GM23338 (cell line): ENCODE measurements around the gene CHN2. TPM values are rescaled to one million over a fixed set of nuclear protein-coding genes. Genes with fewer than 3 reads are reported as not detected.

Experiments
- ATAC-seq: fragments of 200-7000 bp; cut with Tn5 transposase; 3 replicates; pipeline ENCODE4 v1.9.1; 2020
- DNase-seq: peaks from one replicate; pipeline ENCODE4 v3.0.0-alpha.2; 2015; ENCODE audit warnings: low spot score
- H2AFZ ChIP-seq: fragments of 200-600 bp; sonication (generic); 2 replicates; pipeline ENCODE4 v1.8.0; 2016; ENCODE audit warnings: antibody characterized with exemption, mild to moderate bottlenecking, moderate library complexity
- H3F3A ChIP-seq: fragments of 200-600 bp; sonication (generic); replicated peaks from 2 replicates; pipeline ENCODE4 v1.8.0; 2017; ENCODE audit warnings: antibody characterized with exemption, mixed run types, low read depth
- H3K27ac ChIP-seq: fragments of 200-600 bp; sonication (generic); 2 replicates; pipeline ENCODE4 v1.6.1; 2016; ENCODE audit warnings: low read depth
- H3K27me3 ChIP-seq: fragments of 200-600 bp; sonication (generic); 2 replicates; pipeline ENCODE4 v1.8.0; 2016; ENCODE audit warnings: mild to moderate bottlenecking, mixed run types, moderate library complexity; ENCODE audit not compliant: insufficient read depth
- H3K36me3 ChIP-seq: fragments of 200-600 bp; sonication (generic); 2 replicates; pipeline ENCODE4 v1.8.0; 2016; ENCODE audit warnings: mild to moderate bottlenecking; ENCODE audit not compliant: insufficient read depth
- H3K4me1 ChIP-seq: fragments of 200-600 bp; sonication (generic); 2 replicates; pipeline ENCODE4 v1.8.0; 2016; ENCODE audit warnings: mild to moderate bottlenecking, moderate library complexity; ENCODE audit not compliant: insufficient read depth
- H3K4me2 ChIP-seq: fragments of 200-600 bp; sonication (generic); 2 replicates; pipeline ENCODE4 v1.7.1; 2017; ENCODE audit warnings: mixed run types
- H3K4me3 ChIP-seq: fragments of 200-600 bp; sonication (generic); 2 replicates; pipeline ENCODE4 v1.6.1; 2016; ENCODE audit warnings: mixed run types
- H3K79me2 ChIP-seq: fragments of 200-600 bp; sonication (generic); replicated peaks from 2 replicates; pipeline ENCODE4 v1.8.0; 2017; ENCODE audit warnings: mild to moderate bottlenecking; ENCODE audit not compliant: insufficient read depth
- H3K9me2 ChIP-seq: fragments of 200-600 bp; sonication (generic); 2 replicates; pipeline ENCODE4 v1.8.0; 2017; ENCODE audit not compliant: insufficient read depth
- H4K20me1 ChIP-seq: fragments of 200-600 bp; sonication (generic); replicated peaks from 2 replicates; pipeline ENCODE4 v1.8.0; 2017; ENCODE audit warnings: mild to moderate bottlenecking; ENCODE audit not compliant: insufficient read depth
- H3K27ac Mint-ChIP-seq: 2 replicates; pipeline ENCODE4 v1.8.0; 2020; ENCODE audit warnings: inconsistent platforms, mild to moderate bottlenecking, moderate library complexity, mixed read lengths
- H3K27me3 Mint-ChIP-seq: 3 replicates; pipeline ENCODE4 v1.8.0; 2022; ENCODE audit warnings: low read depth, mild to moderate bottlenecking, moderate library complexity, mixed read lengths, inconsistent platforms; ENCODE audit not compliant: insufficient read depth, poor library complexity
- H3K36me3 Mint-ChIP-seq: 3 replicates; pipeline ENCODE4 v1.8.0; 2021; ENCODE audit warnings: low read depth, mild to moderate bottlenecking, inconsistent platforms, moderate library complexity, mixed read lengths
- H3K4me1 Mint-ChIP-seq: 3 replicates; pipeline ENCODE4 v1.8.0; 2020; ENCODE audit warnings: mild to moderate bottlenecking, inconsistent platforms, mixed read lengths
- H3K4me3 Mint-ChIP-seq: 3 replicates; pipeline ENCODE4 v1.8.0; 2021; ENCODE audit warnings: moderate library complexity, mild to moderate bottlenecking, inconsistent platforms, mixed read lengths
- H3K9me3 Mint-ChIP-seq: 3 replicates; pipeline ENCODE4 v1.8.0; 2020; ENCODE audit warnings: moderate library complexity, mild to moderate bottlenecking, inconsistent platforms, mixed read lengths
- CREB1 ChIP-seq: fragments of 250-450 bp; sonication (Bioruptor Pico); IDR thresholded peaks from 2 replicates; pipeline ENCODE4 v1.5.0; 2020; ENCODE audit warnings: low read depth, mild to moderate bottlenecking, moderate library complexity
- EZH2 ChIP-seq: fragments of 200-600 bp; sonication (generic); IDR thresholded peaks from one replicate; pipeline ENCODE4 v1.8.0; 2017; ENCODE audit warnings: antibody characterized with exemption, mild to moderate bottlenecking, low read depth; ENCODE audit not compliant: unreplicated experiment
- EZH2phosphoT487 ChIP-seq: fragments of 200-600 bp; sonication (generic); IDR thresholded peaks from one replicate; pipeline ENCODE4 v1.8.1; 2018; ENCODE audit warnings: antibody characterized with exemption; ENCODE audit not compliant: unreplicated experiment
- JUNB ChIP-seq: IDR thresholded peaks from one replicate; pipeline ENCODE4 v1.6.1; 2016; ENCODE audit warnings: antibody characterized with exemption; ENCODE audit not compliant: unreplicated experiment
- NANOG ChIP-seq: IDR thresholded peaks from 2 replicates; pipeline ENCODE4 v1.6.1; 2016; ENCODE audit warnings: antibody characterized with exemption, borderline replicate concordance
- POLR2AphosphoS5 ChIP-seq: IDR thresholded peaks from 2 replicates; pipeline ENCODE4 v1.6.1; 2016; ENCODE audit warnings: antibody characterized with exemption, low read depth
- REST ChIP-seq: IDR thresholded peaks from one replicate; pipeline ENCODE4 v1.6.1; 2018; ENCODE audit warnings: antibody characterized with exemption; ENCODE audit not compliant: unreplicated experiment
- STAT1 ChIP-seq: IDR thresholded peaks from one replicate; pipeline ENCODE4 v1.6.1; 2016; ENCODE audit warnings: antibody characterized with exemption; ENCODE audit not compliant: unreplicated experiment
- ZNF114 ChIP-seq: fragments of 250-450 bp; sonication (Bioruptor Pico); IDR thresholded peaks from 2 replicates; pipeline ENCODE4 v1.5.0; 2020; ENCODE audit warnings: mild to moderate bottlenecking, moderate library complexity
- ZNF462 ChIP-seq: fragments of 250-450 bp; sonication (Bioruptor Pico); IDR thresholded peaks from 2 replicates; pipeline ENCODE4 v1.5.0; 2020; ENCODE audit warnings: mild to moderate bottlenecking, moderate library complexity
- polyA plus RNA-seq: library from polyadenylated mRNA; unstranded; fragments of >200 nt; fragmentation: Nextera tagmentation; extraction: Ambion mirVana; gene quantifications from 2 replicates; pipeline ENCODE4 v1.2.1, GENCODE V29; 2016
- total RNA-seq: library from RNA; depleted of rRNA; stranded (reverse); fragments of >200 nt; shearing (Covaris generic); gene quantifications from 2 replicates; pipeline ENCODE4 v1.2.3, GENCODE V29; 2014

CHN2 gene
- total and polyA plus RNA-seq, 2 experiments from 2014 or later, result 6.1 to 7.5 TPM

- DNase-seq (peak; percentile 45), ATAC-seq (peak; percentile 11)
- Mint-ChIP-seq H3K9me3 (no peaks in the 10 kb centered on the region), H3K27ac (no peak overlapping the region), H3K27me3 (peaks cover 67% of the 10 kb centered on the region), H3K4me1 (peaks cover 56% of the 10 kb centered on the region), H3K4me3 (peak overlapping the region; percentile 74), H3K36me3 (no peaks in the 10 kb centered on the region; the same call in 2 of the 3 replicates)
- Histone ChIP-seq H3K27me3 (peaks cover 79% of the 10 kb centered on the region), H3K79me2 (no peaks in the 10 kb centered on the region), H2AFZ (peak overlapping the region; percentile 73; the same call in 1 of the 2 replicates), H3F3A (no peaks in the 10 kb centered on the region), H4K20me1 (no peaks in the 10 kb centered on the region), H3K4me1 (peaks cover 53% of the 10 kb centered on the region), H3K4me2 (peak overlapping the region; percentile 88), H3K27ac (no peak overlapping the region), H3K9me2 (no peaks in the 10 kb centered on the region), H3K36me3 (no peaks in the 10 kb centered on the region), H3K4me3 (peak overlapping the region; percentile 76)
- TF ChIP-seq EZH2, result peak; percentile 70
- no peak for TF ChIP-seq JUNB
- TF ChIP-seq NANOG, result no peak
- no peak for TF ChIP-seq REST
- TF ChIP-seq POLR2AphosphoS5, result no peak
Measured at GRCh38 chr7:29193316-29194205, 1.0 kb upstream of the CHN2 start.

- Histone ChIP-seq H4K20me1 (no peaks in the 10 kb centered on the region), H3F3A (no peaks in the 10 kb centered on the region), H3K36me3 (no peaks in the 10 kb centered on the region), H3K9me2 (no peaks in the 10 kb centered on the region), H2AFZ (0 out of 2 replicates have a peak overlapping the region, but pooled peaks have one; percentile 50), H3K27me3 (peaks cover 79% of the 10 kb centered on the region), H3K4me2 (peak overlapping the region; percentile 88), H3K4me1 (peaks cover 47% of the 10 kb centered on the region), H3K79me2 (no peaks in the 10 kb centered on the region), H3K4me3 (peak overlapping the region; percentile 76), H3K27ac (no peak overlapping the region)
- Mint-ChIP-seq H3K27ac (no peak overlapping the region), H3K27me3 (peaks cover 61% of the 10 kb centered on the region), H3K9me3 (no peaks in the 10 kb centered on the region), H3K36me3 (no peaks in the 10 kb centered on the region; the same call in 2 of the 3 replicates), H3K4me1 (peaks cover 50% of the 10 kb centered on the region), H3K4me3 (peak overlapping the region; percentile 74)
- TF ChIP-seq ZNF462 (CRISPR knock-in tag), result no peak
- no peak for TF ChIP-seq JUNB
- TF ChIP-seq STAT1, result no peak
- TF ChIP-seq ZNF114 (CRISPR knock-in tag), result no peak
- no peak for TF ChIP-seq EZH2phosphoT487
- no peak for TF ChIP-seq POLR2AphosphoS5
- TF ChIP-seq CREB1 (CRISPR knock-in tag), result no peak
- ATAC-seq, result peak; percentile 39
- DNase-seq, result peak; percentile 62
Measured at GRCh38 chr7:29194206-29194593, 375 bp upstream of the CHN2 start.
